Kidney epithelial cell (primary cell): ENCODE data around the gene HLCS. TPM values are rescaled to one million over a fixed set of nuclear protein-coding genes. Genes with fewer than 3 reads are reported as not detected.

Source experiments
- DNase-seq: peaks from one replicate; pipeline ENCODE4 v3.0.0-alpha.2; 2010; ENCODE audit warnings: low read depth
- H3K27me3 ChIP-seq: 2 replicates; pipeline ENCODE4 v1.6.0; 2011; ENCODE audit warnings: low read length; ENCODE audit not compliant: control insufficient read depth, insufficient read depth
- H3K36me3 ChIP-seq: 2 replicates; pipeline ENCODE4 v1.5.1; 2011; ENCODE audit warnings: low read length; ENCODE audit not compliant: control insufficient read depth, insufficient read depth
- H3K4me3 ChIP-seq: 2 replicates; pipeline ENCODE4 v1.5.1; 2011; ENCODE audit warnings: low read depth, mild to moderate bottlenecking, control low read depth, low read length
- CTCF ChIP-seq: IDR thresholded peaks from 2 replicates; pipeline ENCODE4 v1.5.1; 2011; ENCODE audit warnings: mild to moderate bottlenecking, moderate library complexity, low read length, control low read depth, inconsistent platforms; ENCODE audit not compliant: insufficient read depth, poor library complexity, severe bottlenecking
- total RNA-seq: library from RNA; depleted of rRNA; stranded (reverse); fragments of >200 nt; gene quantifications from 2 replicates; pipeline ENCODE4 v1.2.3, GENCODE V29; 2015

HLCS gene
- total RNA-seq, 1 donor from 2014 or later: 26.7 TPM

GRCh38 chr21:36928960-36929359 lies 37.5 kb downstream of the HLCS start:
- Histone ChIP-seq H3K36me3 (no peaks in the 10 kb centered on the region), H3K4me3 (no peak overlapping the region), H3K27me3 (no peaks in the 10 kb centered on the region)
- no peak for TF ChIP-seq CTCF
- DNase-seq: no peak

DNA sequence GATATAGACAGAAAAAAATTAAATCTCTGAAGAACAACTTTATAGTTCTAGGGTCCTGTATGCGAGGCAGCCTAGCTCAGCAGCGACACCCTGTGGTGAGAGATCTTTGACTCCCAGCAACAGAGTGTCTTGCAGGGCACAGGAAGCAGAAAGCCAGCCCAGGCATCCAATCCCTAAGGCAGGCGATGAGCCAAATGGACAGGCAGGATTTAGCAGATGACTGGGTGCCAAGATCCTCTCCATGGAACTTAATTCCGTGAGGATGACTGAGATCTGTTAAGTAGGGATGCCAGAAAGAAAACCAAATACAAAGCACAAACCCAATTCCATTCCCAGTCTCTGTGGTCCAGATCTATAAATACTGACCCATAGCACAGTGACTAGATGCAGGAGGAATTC lies 38.8 kb downstream of the HLCS start:
- peak; percentile 91 for TF ChIP-seq CTCF
- H3K36me3 ChIP-seq: no peaks in the 10 kb centered on the region
- peak; percentile 32 for DNase-seq
- H3K4me3 ChIP-seq: no peak overlapping the region
- H3K27me3 ChIP-seq: no peaks in the 10 kb centered on the region

GRCh38 chr21:36926989-36927718 lies 39.3 kb downstream of the HLCS start:
- H3K36me3 ChIP-seq: no peaks in the 10 kb centered on the region
- DNase-seq: no peak
- no peaks in the 10 kb centered on the region for H3K27me3 ChIP-seq
- no peak overlapping the region for H3K4me3 ChIP-seq
- no peak for TF ChIP-seq CTCF

DNA sequence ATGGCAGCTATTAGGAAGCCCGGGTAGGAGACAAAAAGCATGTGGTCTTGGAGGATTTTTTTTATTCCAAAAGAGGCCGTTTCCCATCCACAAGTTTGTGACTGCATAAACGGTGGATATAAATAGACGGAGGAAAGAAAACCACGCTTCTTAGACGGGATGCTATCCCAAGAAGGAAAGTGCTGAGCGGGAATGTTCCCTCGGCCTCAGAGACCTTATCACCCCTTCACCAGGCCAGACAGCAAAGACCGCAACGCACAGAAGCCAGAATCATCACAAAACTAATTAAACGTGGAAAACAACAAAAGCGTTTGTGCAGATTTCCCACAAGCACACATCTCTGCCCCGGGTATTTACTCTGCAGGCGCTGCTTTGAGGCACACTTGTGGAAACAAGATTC lies 43.2 kb downstream of the HLCS start:
- no peak for TF ChIP-seq CTCF
- H3K36me3 ChIP-seq: no peaks in the 10 kb centered on the region
- H3K27me3 ChIP-seq: no peaks in the 10 kb centered on the region
- no peak overlapping the region for H3K4me3 ChIP-seq
- DNase-seq: no peak

DNA sequence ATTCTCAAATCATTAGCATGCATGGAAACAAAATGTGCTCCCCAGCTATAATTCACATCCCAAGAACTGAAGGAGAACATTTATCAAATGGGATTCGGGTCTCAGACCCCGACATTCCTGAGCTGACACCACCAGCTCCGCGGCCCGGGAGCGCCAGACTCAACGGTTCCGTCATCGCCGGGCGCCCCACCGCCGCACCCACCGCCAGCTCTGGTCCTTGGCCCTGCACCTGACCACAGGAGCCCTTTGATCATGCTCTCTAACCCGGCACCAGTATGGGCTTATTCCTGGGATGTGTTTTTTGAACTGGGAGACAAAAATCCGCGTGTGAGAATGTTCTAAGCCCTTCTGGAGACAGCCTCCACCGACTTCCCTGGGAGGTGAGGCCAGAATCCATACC lies 43.6 kb downstream of the HLCS start:
- no peaks in the 10 kb centered on the region for H3K27me3 ChIP-seq
- no peak overlapping the region for H3K4me3 ChIP-seq
- TF ChIP-seq CTCF: no peak
- no peak for DNase-seq
- H3K36me3 ChIP-seq: no peaks in the 10 kb centered on the region

DNA sequence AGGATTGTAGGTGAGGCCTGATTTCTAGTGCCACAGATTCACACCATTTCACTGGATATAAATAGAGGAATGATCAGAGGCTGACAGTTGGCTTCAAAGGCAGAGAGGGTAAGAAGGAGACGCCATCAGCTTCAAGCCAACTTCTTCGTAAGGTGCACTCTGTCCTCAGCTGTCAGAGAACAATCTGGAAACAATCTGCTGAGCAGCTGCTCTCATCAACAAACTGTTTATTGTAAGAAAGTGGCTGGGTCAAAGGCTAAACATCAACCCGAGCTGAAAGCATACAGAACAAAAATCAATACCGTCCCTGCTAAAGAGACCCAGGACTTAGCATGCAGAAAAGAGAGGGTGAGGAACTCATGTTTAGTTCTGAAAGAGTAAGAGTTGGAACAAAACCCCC lies 48.2 kb downstream of the HLCS start:
- TF ChIP-seq CTCF: no peak
- H3K36me3 ChIP-seq: no peaks in the 10 kb centered on the region
- no peak overlapping the region for H3K4me3 ChIP-seq

More for the DNA sequence above, 48.2 kb downstream of the HLCS start:
- no peaks in the 10 kb centered on the region for H3K27me3 ChIP-seq
- no peak for DNase-seq
